ENCODE results near the gene UBE2V1.
A peak's percentile ranks its signal among the peaks of the same experiment; 100 is the strongest.
"Not testable (repeated sequence)": the region's sequence is repeated elsewhere in the genome, so short reads cannot be mapped to it uniquely, and the experiment has no call there.

UBE2V1 gene

DNA sequence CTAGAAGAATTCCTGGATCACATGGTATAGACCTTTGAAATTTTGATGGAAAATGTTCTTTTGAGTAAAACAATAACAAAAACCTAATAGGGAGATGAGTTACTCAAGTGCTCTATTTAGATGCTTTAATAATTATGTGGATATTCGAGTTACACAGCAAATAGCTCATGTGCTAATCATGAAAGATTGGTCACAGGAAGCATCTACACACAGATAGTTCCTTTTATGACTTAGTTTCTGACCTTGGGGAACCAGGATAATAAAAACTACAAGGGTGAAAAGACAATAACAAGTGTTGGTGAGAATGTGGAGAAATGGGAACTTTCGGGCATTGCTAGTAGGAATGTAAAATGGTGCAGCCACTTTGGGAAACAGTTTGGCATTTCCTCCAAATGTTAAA, 19.7 kb downstream of the UBE2V1 start:
- no peak for DNase-seq

DNA sequence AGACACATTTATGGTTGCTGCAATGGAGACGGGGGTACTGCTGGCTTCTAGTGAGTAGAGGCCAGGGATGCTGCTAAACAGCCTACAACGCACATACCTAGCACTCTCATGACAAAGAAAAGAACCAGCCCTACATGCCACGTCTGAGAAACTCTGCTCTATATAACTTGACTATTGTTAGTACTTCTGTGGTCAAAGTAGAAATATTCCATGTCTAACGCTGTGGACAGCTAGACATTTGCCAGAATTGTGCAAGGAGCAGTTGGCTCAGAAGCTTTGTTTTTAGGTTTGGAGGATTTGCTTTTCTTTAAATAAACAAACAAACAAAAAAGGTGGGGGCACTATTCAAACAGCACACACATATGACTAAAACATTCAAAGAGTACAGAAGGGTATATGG, 20.5 kb downstream of the UBE2V1 start:
- DNase-seq, result no peak

GRCh38 chr20:50089787-50090177, 23.2 kb downstream of the UBE2V1 start:
- DNase-seq, result no peak

- no peak for DNase-seq
Measured at GRCh38 chr20:50089140-50089786, 23.7 kb downstream of the UBE2V1 start.

- no peak for DNase-seq
Measured at GRCh38 chr20:50088022-50088421, 24.9 kb downstream of the UBE2V1 start.

GRCh38 chr20:50085481-50086365, 27.2 kb downstream of the UBE2V1 start:
- peak; percentile 38 to 80 for DNase-seq

GRCh38 chr20:50085146-50085480, 27.8 kb downstream of the UBE2V1 start:
- DNase-seq, result no peak

DNA sequence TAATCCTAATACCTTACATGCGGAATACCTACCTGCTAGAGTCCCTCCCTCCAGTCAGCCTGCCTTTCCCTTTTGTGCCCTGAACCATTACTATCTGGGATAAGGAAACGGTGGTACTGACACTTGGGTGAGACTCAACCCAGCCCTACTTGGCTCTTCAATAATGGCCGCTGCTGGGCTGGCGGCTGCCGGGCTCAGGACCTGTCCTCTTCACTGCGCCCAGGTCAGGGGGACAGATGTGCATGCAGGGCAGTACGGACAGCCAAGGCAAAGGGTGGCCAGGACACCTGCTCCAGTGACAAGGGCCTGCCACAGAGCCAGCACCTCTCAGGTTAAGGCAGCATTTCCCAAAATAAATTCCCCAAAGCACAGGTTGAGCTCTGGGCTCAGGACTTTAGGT, 29.9 kb downstream of the UBE2V1 start:
- DNase-seq, result no peak

DNA sequence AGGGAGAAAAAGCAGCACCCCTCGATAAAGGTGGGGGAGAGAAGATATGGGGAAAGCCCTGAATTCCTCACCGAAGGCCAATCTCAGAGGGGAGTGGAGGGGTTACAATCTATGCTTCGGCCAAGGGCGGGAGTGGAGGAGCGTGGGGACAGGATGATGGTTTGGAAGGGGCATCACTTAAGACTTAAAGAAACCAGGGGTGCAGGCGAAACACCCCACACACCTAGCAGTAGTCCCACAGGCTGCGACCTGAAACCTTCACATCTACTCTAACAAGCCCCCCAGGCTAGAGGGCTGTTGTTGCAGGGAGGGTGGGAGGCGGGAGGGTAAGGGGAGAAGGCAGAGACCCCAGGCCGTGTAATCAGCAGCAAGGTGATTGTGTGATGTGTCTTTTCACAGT, 30.9 kb downstream of the UBE2V1 start:
- DNase-seq, result not testable (repeated sequence)

- DNase-seq, result no peak
Measured at GRCh38 chr20:50077818-50078601, 34.9 kb downstream of the UBE2V1 start.

- DNase-seq, result no peak
Measured at GRCh38 chr20:50073500-50073899, 39.5 kb downstream of the UBE2V1 start.

GRCh38 chr20:50071039-50071888, 41.7 kb downstream of the UBE2V1 start:
- DNase-seq, result peak; percentile 61 to 95

DNA sequence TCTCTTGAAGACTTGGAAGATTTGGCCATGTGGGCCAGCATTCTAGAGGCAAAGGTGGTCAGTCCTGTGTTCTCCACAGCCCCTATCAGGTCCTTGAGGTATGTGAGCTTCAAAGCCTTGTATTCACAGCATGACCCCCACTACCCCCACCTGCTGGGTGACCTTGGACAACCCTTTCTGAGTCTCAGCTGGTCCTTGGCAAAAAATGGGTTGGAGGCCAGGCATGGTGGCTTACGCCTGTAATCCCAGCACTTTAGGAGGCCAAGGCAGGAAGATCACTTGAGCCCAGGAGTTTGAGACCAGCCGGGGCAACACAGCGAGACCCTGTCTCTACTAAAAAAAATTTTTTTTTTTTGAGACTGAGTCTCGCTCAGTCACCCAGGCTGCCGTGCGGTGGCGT, 42.6 kb downstream of the UBE2V1 start:
- DNase-seq, result no peak

GRCh38 chr20:50068041-50068651, 44.8 kb downstream of the UBE2V1 start:
- DNase-seq, result no peak

- DNase-seq, result no peak
Measured at GRCh38 chr20:50067461-50067860, 45.5 kb downstream of the UBE2V1 start.

DNA sequence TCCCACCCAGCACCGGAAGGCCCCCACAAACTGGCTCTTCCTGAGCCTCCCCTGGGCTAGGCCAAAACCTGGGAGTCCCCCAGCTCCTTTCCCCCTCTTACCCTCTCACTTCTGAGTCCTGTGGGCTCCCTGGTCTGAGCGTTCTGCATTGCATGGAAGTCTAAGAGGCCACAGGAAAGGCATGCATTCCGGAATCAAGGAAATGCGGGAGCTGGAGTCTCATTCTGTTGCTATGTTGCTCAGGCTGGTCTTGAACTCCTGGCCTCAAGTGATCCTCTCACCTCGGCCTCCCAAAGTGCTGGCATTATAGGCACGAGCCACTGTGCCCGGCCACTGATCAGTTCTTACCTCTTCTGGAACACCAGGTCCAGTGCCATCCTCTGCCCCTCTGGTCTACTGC, 45.9 kb downstream of the UBE2V1 start:
- DNase-seq, result no peak

- DNase-seq, result no peak
Measured at GRCh38 chr20:50066161-50066834, 46.7 kb downstream of the UBE2V1 start.

DNA sequence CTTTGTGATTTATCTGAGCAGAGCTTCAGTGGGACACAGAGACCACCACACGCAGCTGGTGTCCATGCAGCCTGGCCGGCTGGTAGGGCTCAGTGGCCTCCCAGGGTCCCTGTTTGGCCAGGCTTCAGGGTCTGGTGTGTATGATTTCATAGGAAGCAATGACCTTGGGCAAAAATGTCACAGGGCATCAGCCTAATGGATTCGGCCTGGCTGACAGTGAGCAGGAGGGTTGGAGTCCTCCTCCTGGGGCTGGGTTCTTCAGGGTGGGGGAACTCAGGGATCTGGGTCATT, 47.7 kb downstream of the UBE2V1 start:
- no peak for DNase-seq

DNA sequence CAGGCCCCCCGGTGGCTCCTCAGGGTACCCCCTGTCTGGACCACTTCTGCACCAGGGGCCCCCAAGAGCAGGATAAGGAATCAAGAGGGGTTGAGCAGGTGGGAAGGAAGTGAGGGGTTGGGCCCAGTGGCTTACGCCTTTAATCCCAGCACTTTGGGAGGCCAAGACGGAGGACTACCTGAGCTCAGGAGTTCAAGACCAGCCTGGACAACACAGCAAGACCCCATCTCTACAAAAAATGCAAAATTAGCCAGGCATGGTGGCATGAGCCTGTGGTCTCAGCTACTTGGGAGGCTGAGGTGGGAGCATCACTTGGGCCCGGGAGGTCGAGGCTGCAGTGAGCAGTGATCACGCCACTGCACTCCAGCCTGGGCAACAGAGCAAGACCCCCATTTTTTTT, 49.2 kb downstream of the UBE2V1 start:
- DNase-seq, result not testable (repeated sequence)

DNA sequence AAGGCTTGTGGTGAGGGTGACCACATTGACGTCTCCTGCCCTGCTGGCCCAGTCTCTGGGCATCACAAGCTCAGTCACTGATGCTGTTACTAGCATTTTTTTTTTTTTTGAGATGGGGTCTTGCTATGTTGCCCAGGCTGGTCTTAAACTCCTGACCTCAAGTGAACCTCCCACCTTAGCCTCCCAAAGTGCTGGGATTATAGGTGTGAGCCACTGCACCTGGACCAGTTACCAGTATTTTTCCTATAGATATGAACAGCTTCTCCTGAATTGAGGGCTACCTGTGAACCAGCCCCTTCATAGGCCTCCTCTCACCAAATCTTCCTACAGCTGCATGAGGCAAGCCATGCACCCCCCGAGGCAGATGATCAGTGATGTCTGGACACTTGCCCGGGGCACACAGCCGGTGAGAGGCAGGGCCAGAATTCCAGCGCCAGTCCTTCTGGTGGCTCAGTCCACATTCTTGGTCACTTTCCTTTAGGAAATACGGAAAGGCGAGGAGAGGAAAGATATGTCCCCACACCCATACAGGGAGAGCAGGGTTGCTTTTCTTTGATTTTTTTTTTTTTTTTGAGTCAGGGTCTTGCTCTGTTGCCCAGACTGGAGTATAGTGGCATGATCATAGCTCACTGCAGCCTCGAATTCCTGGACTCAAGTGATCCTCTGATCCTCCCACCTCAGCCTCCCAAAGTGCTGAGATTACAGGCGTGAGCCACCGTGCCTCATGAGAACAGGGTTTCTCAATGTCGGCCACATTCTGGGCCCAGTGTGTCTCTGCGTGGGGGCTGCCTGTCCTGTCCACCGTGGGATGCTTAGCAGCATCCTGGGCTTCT, 50.7 kb downstream of the UBE2V1 start:
- DNase-seq, result no peak

Data from NCI-H526 (cell line).